ENCODE data around the gene CHL1.

- TF ChIP-seq CTCF (conservative IDR thresholded peaks at IDR 0.05): no peak
- no peak for TF ChIP-seq EZH2 (IDR thresholded peaks at IDR 0.05; ENCODE audit: low read depth)
Measured at GRCh38 chr3:347581-347980, 151.0 kb downstream of the CHL1 start.
